Measurements from ENCODE around the gene SFTPA2.
A peak's percentile ranks its signal among the peaks of the same experiment; 100 is the strongest.
"Not testable (repeated sequence)": the region's sequence is repeated elsewhere in the genome, so short reads cannot be mapped to it uniquely, and the experiment has no call there.

The SFTPA2 gene

GRCh38 chr10:79560160-79560709 lies at the start of gene SFTPA2:
Gene SFTPA2 (minus strand): TSS chr10:79560407. CDS start chr10:79559483, 924 bp downstream.
- DNase-seq, result no peak

DNA sequence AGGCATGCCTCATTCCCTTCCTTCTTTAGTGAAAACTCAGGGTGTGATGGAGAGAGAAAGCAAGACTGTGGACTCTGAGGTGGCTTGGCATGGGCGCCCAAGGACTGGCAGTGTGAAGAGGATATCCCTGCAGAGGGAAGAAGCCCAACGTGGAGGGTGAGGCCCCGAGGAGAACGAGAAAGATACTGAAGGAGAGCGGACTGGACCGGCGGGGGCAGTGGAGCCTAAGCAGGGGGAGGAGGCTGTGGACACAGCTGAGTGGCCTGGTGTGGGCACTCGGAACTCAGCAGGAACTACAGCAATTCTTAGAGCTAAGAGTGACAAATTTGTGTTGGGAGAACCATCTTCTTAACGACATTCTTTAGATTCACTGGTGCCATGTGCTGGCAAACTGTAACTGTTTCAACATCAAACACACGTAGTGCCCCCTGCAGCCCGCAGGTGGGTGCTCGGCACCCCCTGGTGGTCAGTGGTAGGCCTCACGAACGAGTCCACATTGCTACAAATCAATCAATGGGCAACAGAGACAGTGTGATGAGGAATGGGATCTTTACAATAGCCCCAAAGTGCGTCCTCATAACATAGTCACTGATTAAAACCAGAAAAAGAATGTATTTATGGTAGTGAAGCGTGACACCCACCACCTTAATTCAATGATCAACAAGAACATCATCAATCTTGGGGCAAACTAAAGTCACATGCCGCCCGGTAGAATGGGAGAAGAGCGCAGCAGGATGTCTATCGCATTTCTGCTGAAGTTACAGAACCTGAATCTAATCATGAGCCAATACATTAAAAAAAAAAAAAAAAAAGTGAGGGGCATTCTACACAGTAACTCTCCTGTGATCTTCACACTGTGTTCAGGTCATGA lies 48.5 kb upstream of the SFTPA2 start:
- peak in 4 of 56 donors; percentile 2 to 49 (median 12) for DNase-seq

DNA sequence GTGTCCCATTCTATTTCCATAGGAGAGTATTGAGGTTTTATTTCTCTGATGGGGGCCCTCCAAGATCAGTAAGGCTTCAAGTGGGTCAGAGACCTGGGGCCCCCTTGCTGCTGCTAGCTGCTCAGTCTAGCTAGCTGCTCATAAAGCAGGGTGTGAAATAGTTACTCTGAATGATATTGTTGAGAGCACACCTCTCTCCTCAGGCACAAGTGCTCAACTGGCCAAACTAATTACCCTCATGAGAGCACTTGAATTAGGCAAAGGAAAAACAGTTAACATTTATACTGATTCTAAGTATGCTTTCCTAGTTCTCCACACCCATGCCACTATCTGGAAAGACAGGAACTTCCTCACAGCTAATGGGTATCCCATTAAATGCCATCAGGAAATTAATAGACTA lies 45.1 kb upstream of the SFTPA2 start:
- no peak for DNase-seq

GRCh38 chr10:79604294-79604693 lies 44.1 kb upstream of the SFTPA2 start:
- DNase-seq, result no peak

DNA sequence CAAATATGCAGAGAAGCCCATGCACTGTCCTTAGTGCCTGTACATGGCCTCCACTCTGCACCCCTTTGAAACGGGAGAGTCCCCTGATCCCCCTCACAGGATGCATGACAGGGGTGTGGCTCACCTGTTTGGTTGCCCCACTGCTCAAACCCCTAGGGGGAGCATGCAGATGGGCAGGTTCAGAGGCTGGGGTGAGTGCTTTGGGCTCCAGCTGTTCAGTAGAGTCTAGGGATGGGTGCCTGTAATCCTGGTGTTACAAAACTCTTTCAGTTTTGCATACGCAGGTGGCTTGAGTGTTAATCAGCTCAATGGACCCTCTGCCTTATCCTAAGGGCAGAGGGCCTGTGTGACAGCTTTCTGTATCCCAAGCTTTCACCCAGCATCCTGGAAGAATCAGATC lies 42.7 kb upstream of the SFTPA2 start:
- DNase-seq, result no peak

- DNase-seq, result no peak
Measured at GRCh38 chr10:79601939-79602338, 41.7 kb upstream of the SFTPA2 start.

DNA sequence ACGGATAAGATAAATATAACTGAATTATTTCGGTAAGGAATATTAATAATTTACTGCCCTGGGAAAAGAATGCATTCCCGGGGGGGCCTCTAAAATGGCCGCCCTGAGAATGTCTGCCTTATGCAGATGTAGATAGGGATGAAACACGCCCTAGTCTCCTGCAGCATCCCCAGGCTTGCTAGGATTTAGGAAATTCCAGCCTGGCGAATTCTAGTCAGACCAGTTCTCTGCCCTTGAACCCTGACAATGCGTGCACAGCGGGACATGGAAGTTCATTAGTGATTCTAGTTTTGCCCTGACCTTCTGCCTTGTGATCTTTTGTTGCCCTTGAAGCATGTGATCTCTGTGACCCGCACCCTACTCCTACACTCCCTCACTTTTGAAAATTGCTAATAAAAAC lies 39.4 kb upstream of the SFTPA2 start:
- DNase-seq, result not testable (repeated sequence)

- DNase-seq, result no peak
Measured at GRCh38 chr10:79595510-79595909, 35.3 kb upstream of the SFTPA2 start.

- not testable (repeated sequence) for DNase-seq
Measured at GRCh38 chr10:79594565-79594964, 34.4 kb upstream of the SFTPA2 start.

DNA sequence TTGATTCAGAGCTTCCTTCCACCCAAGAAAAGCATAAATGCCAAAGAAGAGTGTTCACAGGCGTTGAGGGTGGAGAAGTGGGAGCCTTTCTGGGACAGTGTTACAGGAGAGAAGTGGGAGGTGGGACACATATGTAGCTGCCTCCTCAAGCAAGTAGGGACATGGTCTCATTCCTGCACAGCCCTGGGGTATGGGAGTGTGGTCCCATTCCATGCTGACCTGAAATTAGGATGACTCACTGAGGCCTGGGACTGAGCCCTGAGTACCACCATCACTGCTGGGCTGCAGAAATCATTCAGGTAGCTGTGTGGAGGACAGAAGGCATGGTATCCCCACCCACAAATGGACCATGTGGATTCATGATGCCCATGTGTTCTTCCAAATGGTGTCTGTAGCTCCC lies 33.2 kb upstream of the SFTPA2 start:
- no peak for DNase-seq

DNA sequence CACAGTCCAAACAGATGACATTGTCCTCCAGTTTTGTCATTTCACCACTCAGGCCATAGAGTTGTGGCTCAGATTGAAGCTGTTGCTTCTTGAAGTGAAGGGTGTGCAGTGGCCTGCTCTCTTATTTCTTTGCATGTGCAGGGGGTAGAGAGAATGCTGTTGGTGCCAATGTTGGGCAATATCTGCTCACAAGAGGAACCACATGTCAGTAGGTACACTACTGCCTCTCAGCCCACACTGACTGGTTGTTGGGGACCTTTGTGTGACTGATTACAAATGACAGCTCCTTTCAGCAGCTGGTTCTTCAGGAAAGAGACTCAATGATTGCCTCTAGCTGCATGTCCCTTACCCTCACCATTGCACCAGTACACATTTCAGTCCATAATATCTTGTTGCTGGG lies 28.6 kb upstream of the SFTPA2 start:
- no peak for DNase-seq

DNA sequence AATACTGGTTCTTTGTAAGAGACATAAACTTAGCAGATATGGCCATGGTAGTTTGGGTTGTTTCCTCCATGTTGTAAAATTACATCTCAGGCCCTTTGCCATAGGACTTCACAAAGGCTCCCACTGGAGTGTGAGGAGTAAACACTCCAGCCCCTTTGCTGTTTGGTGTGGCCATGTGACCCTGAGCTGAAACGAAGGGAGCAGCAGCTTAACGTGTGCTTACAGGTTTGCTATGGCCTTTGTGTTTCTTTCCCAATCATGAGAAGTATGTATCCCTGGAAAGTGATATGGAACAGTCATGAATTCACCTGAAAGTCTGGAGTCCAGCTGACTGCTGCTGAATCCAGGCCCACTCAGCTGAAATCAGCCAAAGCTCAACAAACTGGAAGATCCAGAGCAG lies 26.7 kb upstream of the SFTPA2 start:
- DNase-seq, result no peak

DNA sequence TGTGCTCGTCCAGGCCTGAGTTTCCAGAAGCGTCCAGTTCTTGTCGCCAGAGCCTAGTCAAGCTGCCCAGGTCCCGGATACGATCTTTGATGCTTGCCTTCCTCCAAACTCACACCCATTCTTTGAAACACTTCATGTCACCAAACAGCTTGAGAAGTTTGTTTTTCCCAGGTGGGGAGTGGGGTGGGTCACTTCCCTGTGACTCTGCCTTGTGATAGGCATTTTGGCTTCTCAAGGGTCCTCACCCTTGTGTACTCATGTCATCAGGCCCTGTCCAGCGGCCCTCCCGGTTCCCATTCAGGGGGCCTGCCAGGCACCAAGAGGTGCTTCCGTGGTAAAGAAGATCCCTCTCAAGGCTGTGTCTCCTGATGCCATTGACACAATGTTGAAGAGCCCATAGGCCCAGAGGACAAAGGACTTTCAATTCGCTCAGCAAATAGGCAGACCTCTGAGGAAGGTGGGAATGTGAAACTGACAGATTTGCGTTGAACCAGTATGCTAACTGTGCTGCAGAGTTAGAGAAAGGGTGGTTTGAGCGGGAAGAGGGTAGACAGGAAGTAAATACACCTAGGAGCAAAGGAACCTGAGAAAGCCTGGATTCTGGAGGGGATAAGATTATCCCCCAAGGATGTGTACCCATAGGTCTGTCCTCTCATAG lies 25.8 kb upstream of the SFTPA2 start:
- no peak for DNase-seq

- DNase-seq, result no peak
Measured at GRCh38 chr10:79583488-79584024, 23.3 kb upstream of the SFTPA2 start.

DNA sequence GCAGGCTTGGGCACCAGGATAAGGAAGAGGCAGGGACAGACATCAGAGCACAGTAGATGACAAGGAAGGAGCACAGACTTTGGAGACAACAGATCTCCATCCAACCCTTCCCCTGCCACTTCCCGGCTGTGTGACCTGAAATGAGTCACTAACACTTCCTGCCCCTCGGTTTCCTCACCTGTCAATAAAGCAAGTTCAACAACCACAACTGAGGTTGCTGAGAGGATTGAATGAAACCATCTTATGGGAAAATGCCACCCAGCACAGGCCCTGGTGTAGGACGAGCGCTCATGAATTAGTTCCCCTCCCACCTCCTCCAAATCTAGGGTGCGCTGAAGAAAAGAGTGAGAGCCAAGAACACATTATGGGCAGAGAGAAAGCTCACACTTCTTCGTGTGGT lies 22.7 kb upstream of the SFTPA2 start:
- not testable (repeated sequence) for DNase-seq

- no peak for DNase-seq
Measured at GRCh38 chr10:79582096-79582495, 21.9 kb upstream of the SFTPA2 start.

- no peak for DNase-seq
Measured at GRCh38 chr10:79581044-79581443, 20.8 kb upstream of the SFTPA2 start.

DNA sequence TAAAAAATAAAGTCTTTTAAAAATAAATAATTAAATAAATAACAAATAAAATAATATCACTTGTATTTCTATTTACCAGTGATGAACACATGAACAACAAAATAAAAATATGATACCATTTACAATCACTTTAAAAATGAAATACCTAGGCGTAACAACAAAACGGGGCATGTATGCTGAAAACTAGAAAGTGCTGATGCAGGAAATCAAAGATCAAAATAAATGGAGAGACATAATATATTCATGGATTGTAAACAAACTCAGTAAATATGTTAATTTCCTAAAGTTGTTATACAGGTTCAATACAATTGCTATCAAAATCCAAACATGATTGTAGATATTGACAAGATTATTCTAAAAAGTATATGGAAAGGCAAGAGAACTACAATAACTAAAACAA lies 19.2 kb upstream of the SFTPA2 start:
- no peak for DNase-seq

DNA sequence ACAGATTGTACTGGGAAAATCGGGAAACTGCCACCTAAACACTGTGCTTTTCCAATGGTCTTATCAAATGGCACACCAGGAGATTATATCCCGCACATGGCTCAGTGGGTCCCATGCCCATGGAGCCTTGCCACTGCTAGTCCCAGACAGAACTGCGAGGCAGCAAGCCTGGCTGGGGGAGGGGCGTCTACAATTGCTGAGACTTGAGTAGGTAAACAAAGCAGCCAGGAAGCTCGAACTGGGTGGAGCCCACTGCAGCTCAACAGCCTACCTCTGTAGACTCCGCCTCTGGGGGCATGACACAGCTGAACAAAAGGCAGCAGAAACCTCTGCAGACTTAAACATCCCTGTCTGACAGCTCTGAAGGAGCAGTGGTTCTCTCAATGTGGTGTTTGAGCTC lies 10.4 kb upstream of the SFTPA2 start:
- DNase-seq, result not testable (repeated sequence)

DNA sequence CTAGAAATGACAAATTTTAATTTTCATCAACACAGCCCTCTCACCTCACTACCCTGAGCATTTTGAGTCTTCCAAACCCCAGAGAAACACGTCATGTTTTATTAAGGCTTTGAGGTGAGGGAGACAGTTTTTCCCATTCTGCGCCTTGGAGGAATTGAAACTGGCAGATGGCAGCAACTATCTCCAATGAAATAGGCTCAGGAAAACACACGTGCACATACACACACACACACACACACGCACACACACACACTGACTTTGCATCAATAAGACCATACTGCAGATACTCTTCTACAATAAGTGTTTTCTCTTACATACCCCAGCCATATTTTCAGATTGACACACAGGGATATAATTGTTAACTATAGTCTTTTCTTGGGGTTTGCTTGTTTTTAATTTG lies 3.2 kb upstream of the SFTPA2 start:
- DNase-seq, result no peak

DNA sequence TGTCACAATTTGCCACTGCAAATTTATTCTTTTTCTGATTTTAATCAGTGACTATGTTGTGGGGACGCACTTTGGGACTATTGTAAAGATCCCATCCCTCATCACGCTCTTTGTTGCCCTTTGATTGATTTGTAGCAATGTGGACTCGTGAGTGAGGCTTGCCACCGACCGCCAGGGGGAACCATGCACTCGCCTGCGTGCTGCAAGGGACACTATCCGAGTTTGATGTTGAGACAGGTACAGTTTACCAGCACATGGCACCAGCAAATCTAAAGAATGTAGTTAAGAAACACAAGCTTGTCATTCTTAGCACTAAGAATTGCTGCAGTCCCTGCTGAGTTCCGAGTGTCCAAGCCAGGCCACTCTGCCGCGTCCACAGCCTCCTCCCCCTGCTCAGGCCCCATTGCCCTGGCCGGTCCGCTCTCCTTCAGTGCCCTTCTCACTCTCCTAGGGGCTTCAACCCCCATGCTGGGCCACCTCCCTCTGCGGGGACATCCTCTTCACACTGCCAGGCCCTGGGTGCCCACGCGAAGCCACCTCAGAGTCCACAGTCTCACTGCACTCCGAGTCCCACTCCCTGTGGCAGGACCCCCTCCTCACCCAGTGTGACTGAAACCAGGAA lies 2.0 kb upstream of the SFTPA2 start:
- DNase-seq, result peak in 39 of 56 donors; percentile 4 to 77 (median 23)

DNA sequence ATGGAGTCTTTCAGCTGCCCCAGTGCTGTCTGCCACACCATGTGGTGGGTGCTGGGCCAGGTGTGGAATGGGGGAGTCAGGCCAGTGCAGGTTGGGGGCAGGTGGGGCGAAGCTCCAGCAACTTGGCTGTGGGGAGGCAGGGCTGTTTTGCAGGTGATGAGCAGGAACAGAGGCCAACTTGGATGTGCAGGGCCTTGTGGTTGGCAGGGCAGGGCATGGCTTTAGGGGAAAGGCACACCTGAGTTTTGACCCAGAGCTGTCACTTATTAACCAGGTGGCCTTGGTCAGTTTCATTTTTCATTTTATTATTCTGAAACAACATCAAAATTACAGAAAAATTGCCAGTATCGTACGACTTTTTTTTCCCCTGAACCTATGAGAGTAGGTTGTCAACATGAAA lies 1.1 kb upstream of the SFTPA2 start:
- DNase-seq, result no peak
